ENCODE measurements around the gene UBXN2A. TPM values are rescaled to one million over a fixed set of nuclear protein-coding genes. Genes with fewer than 3 reads are reported as not detected.

The UBXN2A gene
- total and polyA plus RNA-seq, 2 of the 8 experiments (the other 6 are each of a cell fraction or from before 2014, with no cell fraction given), result 3.6 to 20.4 TPM

DNA sequence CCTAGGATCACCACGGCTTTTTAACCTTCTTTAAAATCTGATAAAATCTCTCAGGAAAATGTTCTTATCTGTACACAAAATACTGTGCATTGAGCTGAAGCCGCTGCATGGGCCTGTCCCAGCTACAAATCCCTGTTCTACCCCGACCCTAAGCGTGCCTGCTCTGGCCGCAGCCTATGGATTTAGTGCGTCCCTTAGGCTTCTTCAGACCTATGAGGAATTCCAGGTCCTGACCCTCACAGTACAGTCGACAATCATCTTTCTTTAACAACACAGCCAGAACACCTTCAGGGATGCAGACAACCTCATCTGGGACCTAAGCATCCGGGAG, 107.4 kb downstream of the UBXN2A start:
- WGBS, 2 experiments (ENCODE audit: extremely low coverage in 1 of 2, insufficient coverage in 1 of 2, insufficient read length in 1 of 2, insufficient replicate concordance in 2 of 2, low coverage in 1 of 2, low lambda C conversion rate in 2 of 2, missing lambda C conversion rate in 1 of 2), result 57% methylated on average over 8 of the region's 8 CpGs; no CpG with 5 or more reads in 1 of the 2 experiments
- TF ChIP-seq KDM4A (IDR thresholded peaks at IDR 0.05; ENCODE audit: low read depth, low read length, severe bottlenecking) (no peak), JUN (IDR thresholded peaks at IDR 0.05; ENCODE audit: low read depth, low read length) (no peak), HDAC2 (IDR thresholded peaks at IDR 0.05; ENCODE audit: borderline replicate concordance in 1 of 2, low read depth in 2 of 2, low read length in 2 of 2) (no peak), CBX8 (IDR thresholded peaks at IDR 0.05; ENCODE audit: borderline replicate concordance, low read depth, low read length) (no peak), POLR2AphosphoS5 (IDR thresholded peaks at IDR 0.05; ENCODE audit: low read depth, low read length) (no peak), BACH1 (IDR thresholded peaks at IDR 0.05; ENCODE audit: low read length) (no peak), KDM5A (IDR thresholded peaks at IDR 0.05; ENCODE audit: low read length) (no peak), CTBP2 (IDR thresholded peaks at IDR 0.05; ENCODE audit: borderline replicate concordance, insufficient read depth, insufficient read length, low read length) (no peak), ATF2 (IDR thresholded peaks at IDR 0.05; ENCODE audit: low read length) (no peak)

More for the DNA sequence above, 107.4 kb downstream of the UBXN2A start:
- no peaks in the 10 kb centered on the region for H3K9me3 ChIP-seq (ENCODE audit: insufficient read depth in 2 of 2, low read depth in 1 of 2, low read length in 1 of 2)
- peaks cover 2% of the 10 kb centered on the region; the same call in 1 of the 2 replicates for H3K79me1 ChIP-seq (ENCODE audit: low read depth, low read length)
- peaks cover 5% of the 10 kb centered on the region; the same call in 1 of the 2 replicates for H3K23me2 ChIP-seq (ENCODE audit: low read depth, low read length)
- H3K4me1 ChIP-seq (replicated peaks in 1 of 4; ENCODE audit: control insufficient read depth in 3 of 4, insufficient read depth in 4 of 4, low read length in 3 of 4), result peaks cover 5 to 12% (median 6%) of the 10 kb centered on the region in 4 experiments; a peak in 5 of 7 replicates
- no peak overlapping the region for H3K56ac ChIP-seq (replicated peaks; ENCODE audit: insufficient read length, low read depth, low read length)
- H2BK15ac ChIP-seq (ENCODE audit: low read length), result no peak overlapping the region
- H3K23ac ChIP-seq (ENCODE audit: insufficient read length), result no peak overlapping the region
- H3K27ac ChIP-seq (ENCODE audit: low read depth, low read length), result no peak overlapping the region
- H3K4me3 ChIP-seq (ENCODE audit: extremely low read depth in 1 of 4, insufficient read depth in 2 of 4, low read depth in 3 of 4, low read length in 4 of 4), result peak overlapping the region in 2 of 4 experiments; percentile 12 to 95; a peak in 4 of 8 replicates
- H2AFZ ChIP-seq (ENCODE audit: low read length), result peak overlapping the region; percentile 25
- H2BK20ac ChIP-seq (ENCODE audit: low read length), result no peak overlapping the region
- peak overlapping the region; percentile 29 to 36 for H3K4me2 ChIP-seq (ENCODE audit: insufficient read depth in 1 of 2, low read depth in 2 of 2, low read length in 2 of 2)
- no peak overlapping the region for H3K4ac ChIP-seq (replicated peaks; ENCODE audit: insufficient read length, low read depth, low read length)
- DNase-seq (ENCODE audit: low read depth in 1 of 2, low spot score in 2 of 2), result peak in 1 of 2 experiments; percentile 70
- no peak overlapping the region for H2BK120ac ChIP-seq (replicated peaks; ENCODE audit: low read depth, low read length)
- H2AK5ac ChIP-seq (ENCODE audit: low read depth, low read length), result no peak overlapping the region
- peaks cover 0 to 40% of the 10 kb centered on the region in 2 experiments; a peak in 3 of 4 replicates for H3K79me2 ChIP-seq (ENCODE audit: control insufficient read depth in 1 of 2, insufficient read depth in 2 of 2, low read length in 2 of 2)
- peak overlapping the region in 1 of 4 experiments; percentile 4; a peak in 1 of 7 replicates for H3K9ac ChIP-seq (replicated peaks in 1 of 4; ENCODE audit: extremely low read depth in 1 of 4, low read depth in 3 of 4, low read length in 3 of 4)
- H3K36me3 ChIP-seq (ENCODE audit: control insufficient read depth in 2 of 4, insufficient read depth in 4 of 4, low read length in 3 of 4), result no peaks in the 10 kb centered on the region
- H4K20me1 ChIP-seq (replicated peaks in 1 of 2; ENCODE audit: control insufficient read depth in 1 of 2, insufficient read depth in 2 of 2, low read length in 2 of 2), result peaks cover 0 to 3% of the 10 kb centered on the region in 2 experiments
- no peak overlapping the region for H2BK5ac ChIP-seq (ENCODE audit: low read depth, low read length)
- H4K8ac ChIP-seq (ENCODE audit: extremely low read depth, insufficient read depth, low read length), result peak overlapping the region; percentile 19; the same call in 1 of the 2 replicates
- H3K27me3 ChIP-seq (replicated peaks in 1 of 4; ENCODE audit: control insufficient read depth in 3 of 4, extremely low read depth in 1 of 4, insufficient read depth in 3 of 4, low read length in 3 of 4), result no peaks in the 10 kb centered on the region
- H4K91ac ChIP-seq (replicated peaks; ENCODE audit: insufficient read length, low read length), result no peak overlapping the region
- H3K18ac ChIP-seq (ENCODE audit: extremely low read depth, low read length), result no peak overlapping the region
- H2BK12ac ChIP-seq (ENCODE audit: low read depth, low read length), result peak overlapping the region; percentile 52; the same call in 1 of the 2 replicates
- FAIRE-seq, result no peak
- H3K14ac ChIP-seq (ENCODE audit: insufficient read length), result no peak overlapping the region
- ChIA-PET POLR2A (ENCODE audit: partially characterized antibody) (interaction anchor here (0.7 to 3.1 kb wide), 18 partner anchors 8 to 122 kb away, joined by 3 to 22 read pairs (median 5); partner anchors contain the start of genes ATAD2B, MFSD2B and SF3B6), CTCF (ENCODE audit: partially characterized antibody) (interaction anchor here (0.6 to 4.8 kb wide), 7 partner anchors 13 to 191 kb away, joined by 3 to 23 read pairs (median 3); partner anchors contain the start of genes ATAD2B and TP53I3)
- H4K5ac ChIP-seq (ENCODE audit: insufficient read length, low read depth, low read length), result peak overlapping the region; percentile 41

All from H1 (cell line).